ENCODE results near the gene IGHMBP2.

GRCh38 chr11:68857037-68857586 lies 46.6 kb upstream of the IGHMBP2 start:
- TF ChIP-seq SUPT5H (IDR thresholded peaks at IDR 0.05) (no peak), HNRNPLL (IDR thresholded peaks at IDR 0.05; ENCODE audit: low read depth, low read length, poor library complexity, severe bottlenecking) (no peak), PHF8 (IDR thresholded peaks at IDR 0.05; ENCODE audit: borderline replicate concordance, low read length) (no peak), CHD1 (IDR thresholded peaks at IDR 0.05; ENCODE audit: low read length) (no peak), ETS1 (conservative IDR thresholded peaks at IDR 0.05; ENCODE audit: control insufficient read depth, low read depth, low read length) (no peak), ZBTB43 (CRISPR knock-in tag; IDR thresholded peaks at IDR 0.05) (no peak), EGR1 (conservative IDR thresholded peaks at IDR 0.05) (no peak), SMC3 (conservative IDR thresholded peaks at IDR 0.05; ENCODE audit: insufficient read depth, low read depth, low read length) (no peak), ZNF253 (CRISPR knock-in tag; conservative IDR thresholded peaks at IDR 0.05) (no peak), HEY1 (CRISPR knock-in tag; IDR thresholded peaks at IDR 0.05; ENCODE audit: borderline replicate concordance) (no peak), NRF1 (conservative IDR thresholded peaks at IDR 0.05 in 1 of 2, IDR thresholded peaks at IDR 0.05 in 1 of 2) (no peak)
- TF ChIP-seq, protein P1, sequence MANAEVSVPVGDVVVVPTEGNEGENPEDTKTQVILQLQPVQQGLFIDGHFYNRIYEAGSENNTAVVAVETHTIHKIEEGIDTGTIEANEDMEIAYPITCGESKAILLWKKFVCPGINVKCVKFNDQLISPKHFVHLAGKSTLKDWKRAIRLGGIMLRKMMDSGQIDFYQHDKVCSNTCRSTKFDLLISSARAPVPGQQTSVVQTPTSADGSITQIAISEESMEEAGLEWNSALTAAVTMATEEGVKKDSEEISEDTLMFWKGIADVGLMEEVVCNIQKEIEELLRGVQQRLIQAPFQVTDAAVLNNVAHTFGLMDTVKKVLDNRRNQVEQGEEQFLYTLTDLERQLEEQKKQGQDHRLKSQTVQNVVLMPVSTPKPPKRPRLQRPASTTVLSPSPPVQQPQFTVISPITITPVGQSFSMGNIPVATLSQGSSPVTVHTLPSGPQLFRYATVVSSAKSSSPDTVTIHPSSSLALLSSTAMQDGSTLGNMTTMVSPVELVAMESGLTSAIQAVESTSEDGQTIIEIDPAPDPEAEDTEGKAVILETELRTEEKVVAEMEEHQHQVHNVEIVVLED (CRISPR knock-in tag; IDR thresholded peaks at IDR 0.05): no peak
- TF ChIP-seq, protein P2, sequence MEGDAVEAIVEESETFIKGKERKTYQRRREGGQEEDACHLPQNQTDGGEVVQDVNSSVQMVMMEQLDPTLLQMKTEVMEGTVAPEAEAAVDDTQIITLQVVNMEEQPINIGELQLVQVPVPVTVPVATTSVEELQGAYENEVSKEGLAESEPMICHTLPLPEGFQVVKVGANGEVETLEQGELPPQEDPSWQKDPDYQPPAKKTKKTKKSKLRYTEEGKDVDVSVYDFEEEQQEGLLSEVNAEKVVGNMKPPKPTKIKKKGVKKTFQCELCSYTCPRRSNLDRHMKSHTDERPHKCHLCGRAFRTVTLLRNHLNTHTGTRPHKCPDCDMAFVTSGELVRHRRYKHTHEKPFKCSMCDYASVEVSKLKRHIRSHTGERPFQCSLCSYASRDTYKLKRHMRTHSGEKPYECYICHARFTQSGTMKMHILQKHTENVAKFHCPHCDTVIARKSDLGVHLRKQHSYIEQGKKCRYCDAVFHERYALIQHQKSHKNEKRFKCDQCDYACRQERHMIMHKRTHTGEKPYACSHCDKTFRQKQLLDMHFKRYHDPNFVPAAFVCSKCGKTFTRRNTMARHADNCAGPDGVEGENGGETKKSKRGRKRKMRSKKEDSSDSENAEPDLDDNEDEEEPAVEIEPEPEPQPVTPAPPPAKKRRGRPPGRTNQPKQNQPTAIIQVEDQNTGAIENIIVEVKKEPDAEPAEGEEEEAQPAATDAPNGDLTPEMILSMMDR (IDR thresholded peaks at IDR 0.05 in 2 of 3, conservative IDR thresholded peaks at IDR 0.05 in 1 of 3; ENCODE audit: insufficient read depth in 2 of 3, low read depth in 1 of 3, low read length in 3 of 3): no peak
- TF ChIP-seq, protein P3, sequence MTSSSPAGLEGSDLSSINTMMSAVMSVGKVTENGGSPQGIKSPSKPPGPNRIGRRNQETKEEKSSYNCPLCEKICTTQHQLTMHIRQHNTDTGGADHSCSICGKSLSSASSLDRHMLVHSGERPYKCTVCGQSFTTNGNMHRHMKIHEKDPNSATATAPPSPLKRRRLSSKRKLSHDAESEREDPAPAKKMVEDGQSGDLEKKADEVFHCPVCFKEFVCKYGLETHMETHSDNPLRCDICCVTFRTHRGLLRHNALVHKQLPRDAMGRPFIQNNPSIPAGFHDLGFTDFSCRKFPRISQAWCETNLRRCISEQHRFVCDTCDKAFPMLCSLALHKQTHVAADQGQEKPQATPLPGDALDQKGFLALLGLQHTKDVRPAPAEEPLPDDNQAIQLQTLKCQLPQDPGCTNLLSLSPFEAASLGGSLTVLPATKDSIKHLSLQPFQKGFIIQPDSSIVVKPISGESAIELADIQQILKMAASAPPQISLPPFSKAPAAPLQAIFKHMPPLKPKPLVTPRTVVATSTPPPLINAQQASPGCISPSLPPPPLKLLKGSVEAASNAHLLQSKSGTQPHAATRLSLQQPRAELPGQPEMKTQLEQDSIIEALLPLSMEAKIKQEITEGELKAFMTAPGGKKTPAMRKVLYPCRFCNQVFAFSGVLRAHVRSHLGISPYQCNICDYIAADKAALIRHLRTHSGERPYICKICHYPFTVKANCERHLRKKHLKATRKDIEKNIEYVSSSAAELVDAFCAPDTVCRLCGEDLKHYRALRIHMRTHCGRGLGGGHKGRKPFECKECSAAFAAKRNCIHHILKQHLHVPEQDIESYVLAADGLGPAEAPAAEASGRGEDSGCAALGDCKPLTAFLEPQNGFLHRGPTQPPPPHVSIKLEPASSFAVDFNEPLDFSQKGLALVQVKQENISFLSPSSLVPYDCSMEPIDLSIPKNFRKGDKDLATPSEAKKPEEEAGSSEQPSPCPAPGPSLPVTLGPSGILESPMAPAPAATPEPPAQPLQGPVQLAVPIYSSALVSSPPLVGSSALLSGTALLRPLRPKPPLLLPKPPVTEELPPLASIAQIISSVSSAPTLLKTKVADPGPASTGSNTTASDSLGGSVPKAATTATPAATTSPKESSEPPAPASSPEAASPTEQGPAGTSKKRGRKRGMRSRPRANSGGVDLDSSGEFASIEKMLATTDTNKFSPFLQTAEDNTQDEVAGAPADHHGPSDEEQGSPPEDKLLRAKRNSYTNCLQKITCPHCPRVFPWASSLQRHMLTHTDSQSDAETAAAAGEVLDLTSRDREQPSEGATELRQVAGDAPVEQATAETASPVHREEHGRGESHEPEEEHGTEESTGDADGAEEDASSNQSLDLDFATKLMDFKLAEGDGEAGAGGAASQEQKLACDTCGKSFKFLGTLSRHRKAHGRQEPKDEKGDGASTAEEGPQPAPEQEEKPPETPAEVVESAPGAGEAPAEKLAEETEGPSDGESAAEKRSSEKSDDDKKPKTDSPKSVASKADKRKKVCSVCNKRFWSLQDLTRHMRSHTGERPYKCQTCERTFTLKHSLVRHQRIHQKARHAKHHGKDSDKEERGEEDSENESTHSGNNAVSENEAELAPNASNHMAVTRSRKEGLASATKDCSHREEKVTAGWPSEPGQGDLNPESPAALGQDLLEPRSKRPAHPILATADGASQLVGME (CRISPR knock-in tag; IDR thresholded peaks at IDR 0.05): no peak
